ENCODE data around the gene ACOX3.
"Not testable (repeated sequence)": the region's sequence is repeated elsewhere in the genome, so short reads cannot be mapped to it uniquely, and the experiment has no call there.

Gene ACOX3

GRCh38 chr4:8406887-8407286, 33.6 kb downstream of the ACOX3 start:
- DNase-seq (ENCODE audit: low read depth); H3K4me3 ChIP-seq (ENCODE audit: low read depth, low read length): not testable (repeated sequence)
- peak; percentile 40 for TF ChIP-seq CTCF (IDR thresholded peaks at IDR 0.05; ENCODE audit: low read depth, low read length, missing control alignments)

GRCh38 chr4:8405516-8405875, 35.0 kb downstream of the ACOX3 start:
- no peak for DNase-seq (ENCODE audit: low read depth)
- no peak overlapping the region for H3K4me3 ChIP-seq (ENCODE audit: low read depth, low read length)
- no peak for TF ChIP-seq CTCF (IDR thresholded peaks at IDR 0.05; ENCODE audit: low read depth, low read length, missing control alignments)

GRCh38 chr4:8404791-8405515, 35.6 kb downstream of the ACOX3 start:
- H3K4me3 ChIP-seq (ENCODE audit: low read depth, low read length), result no peak overlapping the region
- TF ChIP-seq CTCF (IDR thresholded peaks at IDR 0.05; ENCODE audit: low read depth, low read length, missing control alignments), result no peak
- no peak for DNase-seq (ENCODE audit: low read depth)

GRCh38 chr4:8403976-8404375, 36.5 kb downstream of the ACOX3 start:
- no peak for DNase-seq (ENCODE audit: low read depth)
- no peak overlapping the region for H3K4me3 ChIP-seq (ENCODE audit: low read depth, low read length)
- no peak for TF ChIP-seq CTCF (IDR thresholded peaks at IDR 0.05; ENCODE audit: low read depth, low read length, missing control alignments)

- no peak overlapping the region for H3K4me3 ChIP-seq (ENCODE audit: low read depth, low read length)
- no peak for DNase-seq (ENCODE audit: low read depth)
- TF ChIP-seq CTCF (IDR thresholded peaks at IDR 0.05; ENCODE audit: low read depth, low read length, missing control alignments), result peak; percentile 76
These were observed 37.3 kb downstream of the ACOX3 start for GRCh38 chr4:8403173-8403753.

GRCh38 chr4:8402640-8403039, 37.9 kb downstream of the ACOX3 start:
- no peak for TF ChIP-seq CTCF (IDR thresholded peaks at IDR 0.05; ENCODE audit: low read depth, low read length, missing control alignments)
- no peak for DNase-seq (ENCODE audit: low read depth)
- H3K4me3 ChIP-seq (ENCODE audit: low read depth, low read length), result no peak overlapping the region

- no peak for TF ChIP-seq CTCF (IDR thresholded peaks at IDR 0.05; ENCODE audit: low read depth, low read length, missing control alignments)
- no peak for DNase-seq (ENCODE audit: low read depth)
- no peak overlapping the region for H3K4me3 ChIP-seq (ENCODE audit: low read depth, low read length)
These were observed 38.3 kb downstream of the ACOX3 start for GRCh38 chr4:8402181-8402597.
